Bronchial epithelial cell (primary cell): ENCODE data around the gene CREBRF. TPM values are rescaled to one million over a fixed set of nuclear protein-coding genes. Genes with fewer than 3 reads are reported as not detected.

Experiments used
- DNase-seq: peaks from one replicate; pipeline ENCODE4 v3.0.0-alpha.2; 2010; ENCODE audit warnings: low read depth
- FAIRE-seq: peaks from 2 replicates; lab custom pipeline; 2011; peaks lifted over from hg19 to GRCh38; lab: Jason Lieb, UNC
- H3K27me3 ChIP-seq: 2 replicates; pipeline ENCODE4 v1.5.1; 2011; ENCODE audit warnings: low read length; ENCODE audit not compliant: control insufficient read depth, insufficient read depth
- H3K36me3 ChIP-seq: 2 replicates; pipeline ENCODE4 v1.5.1; 2011; ENCODE audit warnings: low read length; ENCODE audit not compliant: control insufficient read depth, insufficient read depth
- H3K4me3 ChIP-seq: 2 replicates; pipeline ENCODE4 v1.5.1; 2011; ENCODE audit warnings: mild to moderate bottlenecking, low read depth, low read length, control low read depth
- CTCF ChIP-seq: IDR thresholded peaks from 2 replicates; pipeline ENCODE4 v1.5.1; 2011; ENCODE audit warnings: mild to moderate bottlenecking, moderate library complexity, low read length, control low read depth, inconsistent platforms; ENCODE audit not compliant: insufficient read depth, severe bottlenecking
- total RNA-seq: library from RNA; depleted of rRNA; stranded (reverse); fragments of >200 nt; gene quantifications from 2 replicates; pipeline ENCODE4 v1.2.1, GENCODE V29; 2014

Gene CREBRF
- total RNA-seq, 1 donor from 2014 or later, result 6.3 TPM

GRCh38 chr5:173161148-173161547, 105.0 kb downstream of the CREBRF start:
- DNase-seq (no peak), FAIRE-seq (no peak)
- no peak for TF ChIP-seq CTCF
- no peaks in the 10 kb centered on the region for H3K27me3 ChIP-seq
- H3K4me3 ChIP-seq, result no peak overlapping the region
- peaks cover 7% of the 10 kb centered on the region for H3K36me3 ChIP-seq

GRCh38 chr5:173163219-173163618, 107.1 kb downstream of the CREBRF start:
- TF ChIP-seq CTCF, result no peak
- peaks cover 5% of the 10 kb centered on the region for H3K36me3 ChIP-seq
- H3K27me3 ChIP-seq, result no peaks in the 10 kb centered on the region
- FAIRE-seq (no peak), DNase-seq (no peak)
- H3K4me3 ChIP-seq, result no peak overlapping the region

GRCh38 chr5:173165177-173166016, 109.2 kb downstream of the CREBRF start:
- Histone ChIP-seq H3K36me3 (peaks cover 5% of the 10 kb centered on the region), H3K27me3 (no peaks in the 10 kb centered on the region), H3K4me3 (no peak overlapping the region)
- FAIRE-seq, result no peak
- no peak for TF ChIP-seq CTCF
- no peak for DNase-seq

- FAIRE-seq, result no peak
- no peak for TF ChIP-seq CTCF
- DNase-seq, result no peak
- no peaks in the 10 kb centered on the region for H3K27me3 ChIP-seq
- no peak overlapping the region for H3K4me3 ChIP-seq
- H3K36me3 ChIP-seq, result no peaks in the 10 kb centered on the region
Observed at GRCh38 chr5:173172166-173172565, 116.0 kb downstream of the CREBRF start.

- H3K36me3 ChIP-seq, result no peaks in the 10 kb centered on the region
- no peaks in the 10 kb centered on the region for H3K27me3 ChIP-seq
- FAIRE-seq, result no peak
- TF ChIP-seq CTCF, result no peak
- no peak for DNase-seq
- no peak overlapping the region for H3K4me3 ChIP-seq
Observed at GRCh38 chr5:173175523-173175922, 119.4 kb downstream of the CREBRF start.
